GM21423 (cell line): Measurements from ENCODE around the gene CCDC86.

Source experiments
- ATAC-seq: cut with Tn5 transposase; IDR thresholded peaks from one replicate; pipeline ENCODE4 v1.9.1; 2021; ENCODE audit warnings: mild to moderate bottlenecking, moderate library complexity; ENCODE audit not compliant: unreplicated experiment

CCDC86 gene

DNA sequence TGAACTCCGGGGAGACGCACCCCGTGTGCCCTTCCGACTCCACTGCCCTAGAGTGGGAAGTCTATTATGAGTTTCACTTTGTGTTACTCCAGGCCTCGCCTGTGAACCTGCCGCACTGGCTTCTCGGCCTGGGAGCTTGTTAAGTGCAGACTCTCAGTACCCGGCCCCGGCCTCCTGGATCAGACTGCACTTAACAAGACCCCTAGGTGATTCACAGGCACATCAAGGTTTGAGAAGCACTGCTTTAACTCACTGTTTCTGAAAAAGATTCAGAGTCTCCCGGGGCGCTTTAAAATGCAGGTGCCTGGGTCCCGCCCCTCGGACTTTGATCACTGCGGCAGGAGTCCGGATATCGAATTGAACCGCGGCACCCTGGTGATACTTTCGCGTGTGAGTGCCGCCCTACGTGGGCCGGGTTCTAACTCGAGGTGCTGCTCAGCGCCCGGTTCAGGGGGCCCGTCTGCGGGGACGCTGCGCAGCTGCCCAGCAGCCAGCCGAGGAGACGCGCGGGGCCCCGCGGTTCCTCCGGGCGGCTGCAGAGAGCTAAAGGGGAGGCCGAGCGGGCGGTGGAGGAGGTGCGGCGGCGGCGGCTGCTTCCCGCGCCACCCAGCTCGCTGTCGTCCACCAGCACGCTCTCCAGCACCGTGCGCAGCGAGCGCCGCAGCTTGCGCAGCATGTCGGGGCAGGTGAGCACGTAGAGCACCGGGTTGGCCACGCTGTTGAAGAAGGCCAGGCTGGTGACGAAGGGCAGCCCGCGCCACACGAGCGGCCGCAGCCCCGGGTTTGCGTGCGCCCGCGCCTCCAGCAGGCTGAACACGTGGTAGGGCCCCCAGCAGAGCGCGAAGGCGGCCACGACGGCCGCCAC, 10.4 kb downstream of the CCDC86 start:
- ATAC-seq: no peak

DNA sequence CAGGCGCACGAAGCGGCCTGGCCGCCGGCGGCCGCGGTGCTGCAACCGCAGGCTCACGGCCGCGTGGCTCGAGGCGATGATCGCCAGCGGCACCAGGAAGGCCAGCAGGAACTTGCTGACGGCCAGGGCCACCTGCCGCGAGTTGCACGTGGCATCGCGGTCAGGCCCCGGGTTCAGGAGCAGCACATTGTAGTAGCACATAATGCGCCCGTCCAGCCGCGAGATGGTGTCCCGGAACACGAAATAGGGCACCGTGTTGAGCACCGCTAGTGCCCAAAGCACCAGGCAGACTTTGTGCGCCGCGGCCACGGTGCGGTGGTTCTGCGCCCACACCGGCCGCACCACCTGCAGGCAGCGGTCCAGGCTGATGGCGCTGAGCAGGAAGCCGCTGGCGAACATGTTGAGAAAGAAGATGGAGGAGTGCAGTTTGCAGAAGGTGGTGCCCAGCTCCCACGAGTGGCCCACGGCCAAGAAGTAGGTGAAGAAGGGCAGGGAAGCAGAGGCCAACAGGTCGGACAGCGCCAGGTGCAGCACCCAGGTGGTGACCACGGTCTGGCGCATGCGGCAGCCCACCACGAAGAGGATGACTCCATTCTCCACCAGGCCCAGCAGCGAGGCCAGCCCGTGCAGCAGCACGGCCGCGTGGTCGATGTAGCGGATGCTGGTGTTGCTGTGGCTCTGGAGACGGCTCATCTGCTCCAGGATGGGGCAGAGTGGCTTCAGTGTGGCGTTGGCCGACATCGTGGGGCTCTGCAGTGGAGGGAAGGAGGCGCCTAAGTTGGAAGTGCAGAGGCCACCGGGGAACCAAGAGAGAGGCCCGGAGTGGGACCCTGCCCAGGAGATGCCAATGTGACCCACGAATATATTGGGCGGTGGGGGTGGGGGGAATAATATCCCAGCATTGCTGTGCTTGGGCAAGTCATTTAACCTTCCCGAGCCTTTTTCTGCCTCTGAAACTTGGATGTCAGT, 11.4 kb downstream of the CCDC86 start:
- ATAC-seq: no peak

DNA sequence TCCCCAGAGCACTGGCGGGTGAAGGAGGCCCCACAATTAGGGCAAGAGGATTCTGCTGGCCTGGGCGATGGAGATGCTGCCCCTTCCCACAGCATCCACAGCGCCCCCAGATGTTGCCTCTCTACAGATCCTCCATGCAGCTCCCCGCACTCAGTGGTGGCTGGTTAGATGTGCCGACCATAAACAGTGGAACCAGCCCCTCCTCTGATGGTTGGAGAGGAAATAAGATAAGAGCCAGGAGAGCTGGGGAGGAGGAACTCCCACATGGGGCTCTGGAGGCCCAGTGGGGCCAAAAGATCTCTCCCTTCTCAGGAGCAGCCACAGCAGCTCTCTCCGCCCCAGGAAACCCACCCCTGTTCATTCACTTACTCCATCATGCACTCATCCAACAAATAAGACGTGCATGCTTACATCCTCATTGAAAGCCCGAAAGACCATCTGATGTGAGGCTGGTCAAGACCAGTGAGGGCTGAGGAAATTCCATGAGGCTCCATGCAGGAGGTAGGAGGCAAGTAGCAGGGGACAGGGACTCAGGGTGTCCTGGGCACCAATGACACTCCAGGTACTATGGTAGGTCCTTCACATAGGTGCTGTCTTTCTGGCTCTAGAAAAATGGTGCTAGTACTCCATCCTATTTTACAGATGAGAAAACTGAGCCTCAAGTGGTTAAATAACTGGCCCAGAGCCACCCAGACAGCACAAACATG, 12.4 kb downstream of the CCDC86 start:
- no peak for ATAC-seq

DNA sequence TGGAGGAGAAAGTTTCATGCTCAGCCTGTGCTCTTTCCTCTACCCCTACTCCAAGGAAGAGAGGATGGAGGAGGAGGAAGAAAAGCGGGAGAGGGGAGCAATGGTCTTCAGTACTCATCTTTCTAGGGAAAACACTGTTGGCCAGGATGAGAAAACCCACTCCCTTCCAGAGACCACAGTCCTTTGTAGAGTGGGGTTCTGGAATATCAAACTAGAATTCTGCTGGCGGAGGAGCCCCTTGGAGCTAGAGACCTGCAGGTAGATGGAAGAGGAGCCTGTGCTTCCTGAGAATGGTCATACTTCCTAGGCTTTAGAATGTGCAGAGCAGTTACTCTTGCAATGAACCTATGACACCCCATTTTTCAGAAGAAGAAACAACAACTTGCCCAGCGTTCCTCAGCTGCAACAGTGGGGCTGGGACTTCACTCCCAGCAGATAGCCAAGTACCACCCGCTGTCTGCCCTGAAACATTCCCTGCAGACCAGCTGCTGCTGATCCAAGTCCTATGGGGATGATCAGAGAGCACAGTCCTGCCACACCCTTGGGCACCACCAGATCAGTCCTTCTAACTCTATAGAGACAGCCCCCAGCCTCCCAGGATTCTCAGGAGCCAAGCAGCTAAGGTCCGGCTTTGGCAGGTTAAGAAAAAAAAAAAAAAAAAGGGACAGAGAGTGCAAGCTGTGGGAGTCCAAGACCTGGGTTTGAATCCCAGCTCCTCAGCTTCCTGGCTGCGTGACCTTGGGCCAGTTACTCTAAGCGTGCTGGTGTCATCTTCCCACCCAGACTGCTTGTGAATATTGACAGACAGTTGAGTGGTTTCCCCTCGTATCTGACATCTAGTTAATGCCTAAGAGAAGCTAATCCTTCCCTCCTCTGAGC, 13.2 kb downstream of the CCDC86 start:
- no peak for ATAC-seq

DNA sequence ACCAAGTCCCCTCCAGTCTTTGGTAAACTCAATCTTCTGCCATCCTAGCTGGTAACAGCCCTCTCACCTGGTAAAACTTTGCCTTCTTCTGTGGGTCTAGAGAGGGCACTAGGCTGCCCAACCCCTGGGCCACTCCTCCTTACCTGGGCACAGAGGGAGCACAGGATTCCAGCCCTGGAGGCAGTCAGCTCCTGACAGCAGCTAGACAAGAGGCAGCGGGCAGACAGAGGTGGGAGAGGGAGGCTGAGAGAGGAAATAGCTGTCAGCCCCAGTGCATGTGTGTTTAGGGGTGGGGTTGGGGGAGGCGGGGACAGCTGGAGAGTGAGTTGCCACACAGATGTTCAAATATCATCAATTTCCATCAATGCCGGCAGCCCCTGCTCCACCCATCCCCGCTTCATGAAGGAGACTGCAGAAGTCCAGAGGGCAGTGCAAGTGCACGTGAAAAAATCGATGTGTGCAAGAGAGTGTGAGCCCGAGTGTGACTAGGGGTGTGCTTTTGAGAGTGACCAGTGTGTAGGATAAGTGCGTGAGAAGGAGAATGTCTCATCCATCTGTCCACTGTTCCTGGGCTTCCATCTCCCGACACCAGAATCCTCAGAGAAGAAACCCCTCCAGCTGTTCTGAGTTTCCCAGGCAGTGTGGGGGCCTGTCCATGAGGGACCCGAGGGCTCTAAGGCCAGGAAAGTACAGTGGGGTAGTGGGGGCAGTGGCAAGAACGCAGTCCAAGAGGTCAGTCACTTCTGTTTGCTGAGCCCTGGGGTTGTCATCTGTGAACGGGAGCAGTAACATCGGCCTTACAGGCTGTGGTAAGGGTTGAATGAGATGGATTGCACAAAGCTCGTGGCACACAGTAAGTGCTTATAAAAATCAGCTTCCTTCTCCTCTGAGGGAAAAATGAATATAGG, 14.1 kb downstream of the CCDC86 start, which contains the start of gene PTGDR2:
TSS of gene PTGDR2 (minus strand) at position 225 of the 908 bp plus-strand sequence. CDS start 2,228 bp downstream, outside the sequence.
- no peak for ATAC-seq

DNA sequence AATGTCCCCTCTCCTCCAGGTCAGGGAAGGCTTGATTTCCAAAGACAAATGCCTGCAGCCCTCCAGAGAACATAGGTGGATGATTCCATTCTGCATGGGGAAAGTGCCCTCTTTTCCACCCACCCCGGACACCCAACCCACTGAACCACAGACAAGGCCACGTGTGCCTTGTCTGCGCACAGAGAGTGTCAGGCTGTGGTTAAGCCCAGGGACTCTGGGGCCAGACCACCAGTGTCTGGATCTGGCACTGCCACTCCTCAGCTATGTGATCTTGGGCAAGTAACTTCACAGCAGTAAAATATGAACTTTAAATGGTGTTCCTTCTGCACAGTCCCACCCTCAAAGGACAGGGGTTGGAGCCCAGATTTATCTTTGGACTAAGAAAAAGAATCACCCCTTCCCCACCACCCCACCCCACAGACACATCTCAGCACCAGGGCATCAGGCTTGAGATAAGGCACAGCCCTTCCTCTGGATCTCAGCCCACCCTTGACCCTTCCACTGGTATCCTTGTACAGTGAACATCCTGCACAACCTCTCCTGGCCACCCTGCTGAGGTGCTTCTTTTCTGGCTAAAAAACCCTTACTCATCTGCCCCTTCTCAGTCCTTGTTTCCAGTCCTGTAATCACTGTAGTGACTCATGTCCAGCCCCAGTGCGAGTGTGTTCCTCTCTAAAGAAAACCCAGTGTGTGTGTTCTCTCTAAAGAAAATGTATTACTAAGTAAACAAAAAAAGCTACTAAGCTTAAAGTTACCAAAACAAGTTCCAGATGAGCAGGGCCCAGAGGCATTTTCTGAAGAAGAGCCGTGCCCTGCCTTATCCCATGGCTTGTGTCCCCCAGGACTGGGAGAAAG, 15.7 kb downstream of the CCDC86 start:
- ATAC-seq: no peak

DNA sequence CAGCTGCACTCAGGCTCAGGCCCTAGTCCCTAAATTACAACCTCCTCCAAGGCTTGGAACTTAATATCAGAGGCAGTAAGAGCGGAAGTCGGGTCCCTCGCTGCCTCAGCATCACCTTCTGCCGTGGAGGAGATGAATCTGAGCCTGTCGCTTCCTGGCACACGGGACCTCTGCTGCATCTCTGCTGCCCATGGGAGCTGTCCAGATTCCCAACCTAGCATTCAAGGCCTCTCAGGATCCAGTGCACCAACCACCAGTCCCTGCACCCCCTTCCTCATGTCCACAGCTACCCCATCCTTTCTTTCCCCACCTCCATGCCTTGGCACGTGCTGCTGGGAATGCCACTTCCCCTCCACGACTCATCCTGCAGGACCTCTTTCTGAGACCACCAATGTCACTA, 16.3 kb downstream of the CCDC86 start:
- ATAC-seq: no peak

DNA sequence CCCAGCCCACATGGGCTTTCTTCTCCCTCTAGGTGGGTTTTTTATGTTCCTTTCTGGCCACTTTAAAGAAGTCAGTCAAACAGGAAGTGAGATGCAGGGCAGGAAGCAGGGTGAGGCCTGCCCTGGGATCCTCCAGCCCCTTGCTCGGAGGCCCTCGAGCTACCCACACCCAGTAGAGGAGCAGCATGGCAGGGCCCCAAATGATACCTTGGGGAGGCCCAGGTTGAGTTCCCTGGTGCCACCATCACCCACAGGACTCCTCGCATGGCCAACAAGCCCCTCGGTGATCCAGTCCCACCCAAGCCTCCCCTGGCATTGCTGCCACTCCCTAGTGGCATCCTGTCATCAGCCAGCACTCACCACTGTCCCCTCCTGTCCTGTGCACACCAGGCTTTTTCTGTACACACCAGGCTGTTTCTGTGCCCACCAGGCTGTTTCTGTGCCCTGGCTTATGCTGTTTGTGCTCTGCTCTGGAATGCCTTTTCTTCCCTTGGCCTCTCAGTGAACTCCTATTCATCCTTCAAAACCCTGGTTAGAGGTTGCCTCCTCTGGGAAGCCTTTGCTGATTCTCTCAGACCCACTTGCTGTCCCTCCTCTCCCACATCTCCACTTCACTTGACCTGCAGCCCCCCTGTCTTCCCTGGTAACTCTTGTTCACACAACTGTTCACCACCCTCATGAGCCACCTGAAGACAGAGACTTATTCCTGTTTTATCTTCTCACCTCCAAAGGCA, 17.0 kb downstream of the CCDC86 start:
- ATAC-seq: no peak

DNA sequence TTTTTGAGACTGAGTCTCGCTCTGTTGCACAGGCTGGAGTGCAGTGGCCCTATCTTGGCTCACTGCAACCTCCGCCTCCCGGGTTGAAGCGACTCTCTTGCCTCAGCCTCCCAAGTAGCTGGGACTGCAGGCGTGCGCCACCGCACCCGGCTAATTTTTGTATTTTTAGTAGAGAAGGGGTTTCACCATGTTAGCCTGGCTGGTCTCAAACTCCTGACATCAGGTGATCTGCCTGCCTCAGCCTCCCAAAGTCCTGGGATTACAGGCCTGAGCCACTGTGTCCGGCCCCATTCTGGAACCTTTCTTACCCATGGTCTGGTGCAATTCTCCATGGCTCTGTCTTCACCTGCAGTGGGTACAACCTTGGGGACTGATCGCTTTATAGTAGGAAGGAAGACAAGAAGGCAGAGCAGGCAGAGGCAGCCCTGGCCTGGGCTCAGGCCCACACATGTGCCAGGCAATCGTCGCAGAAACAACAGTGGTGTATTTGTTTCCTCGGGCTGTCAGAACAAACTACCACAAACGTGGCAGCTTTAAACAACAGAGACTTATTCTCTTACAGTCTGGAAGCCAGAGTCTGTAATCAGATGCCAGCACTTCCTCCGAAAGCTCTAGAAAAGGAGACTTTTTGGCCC, 17.8 kb downstream of the CCDC86 start:
- ATAC-seq: no peak

DNA sequence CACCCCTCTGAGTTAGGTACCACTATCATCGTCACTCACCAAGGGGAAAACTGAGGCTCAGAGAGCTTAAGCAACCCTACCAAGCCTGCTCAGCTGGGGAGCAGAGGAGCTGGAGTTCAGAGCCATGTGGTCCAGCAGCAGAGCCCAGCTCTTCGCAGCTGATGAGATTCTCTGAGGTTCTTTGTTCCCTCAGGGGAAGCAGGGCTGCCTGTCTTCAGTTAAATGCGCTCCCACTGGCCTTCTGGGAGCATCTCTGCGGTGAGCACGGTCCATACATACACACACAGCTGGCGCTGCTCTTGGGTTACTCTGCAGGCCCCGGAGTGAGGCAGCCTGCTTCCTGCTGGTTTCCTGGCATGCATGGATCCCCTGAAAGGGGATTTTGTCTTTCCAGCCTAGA, 19.0 kb downstream of the CCDC86 start:
- ATAC-seq: no peak

DNA sequence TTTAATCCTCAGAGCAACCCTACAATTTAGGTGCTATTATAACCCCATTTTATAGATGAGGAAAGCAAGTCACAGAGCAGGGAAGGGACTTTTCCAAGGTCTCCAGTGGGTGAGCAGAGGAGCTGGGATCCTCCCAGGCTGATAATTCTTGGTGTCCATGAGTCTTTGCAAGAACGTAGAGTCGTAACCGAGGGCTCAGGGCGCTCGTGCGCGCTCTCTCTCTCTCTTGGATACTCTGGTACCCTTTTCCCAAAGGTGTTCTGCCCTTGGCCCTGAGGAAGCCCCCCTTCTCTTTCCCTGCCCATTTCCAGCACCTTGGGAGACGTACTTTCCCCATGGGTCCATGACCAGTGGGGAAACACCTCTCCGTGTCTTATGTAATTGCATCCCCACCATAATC, 20.3 kb downstream of the CCDC86 start:
- no peak for ATAC-seq

DNA sequence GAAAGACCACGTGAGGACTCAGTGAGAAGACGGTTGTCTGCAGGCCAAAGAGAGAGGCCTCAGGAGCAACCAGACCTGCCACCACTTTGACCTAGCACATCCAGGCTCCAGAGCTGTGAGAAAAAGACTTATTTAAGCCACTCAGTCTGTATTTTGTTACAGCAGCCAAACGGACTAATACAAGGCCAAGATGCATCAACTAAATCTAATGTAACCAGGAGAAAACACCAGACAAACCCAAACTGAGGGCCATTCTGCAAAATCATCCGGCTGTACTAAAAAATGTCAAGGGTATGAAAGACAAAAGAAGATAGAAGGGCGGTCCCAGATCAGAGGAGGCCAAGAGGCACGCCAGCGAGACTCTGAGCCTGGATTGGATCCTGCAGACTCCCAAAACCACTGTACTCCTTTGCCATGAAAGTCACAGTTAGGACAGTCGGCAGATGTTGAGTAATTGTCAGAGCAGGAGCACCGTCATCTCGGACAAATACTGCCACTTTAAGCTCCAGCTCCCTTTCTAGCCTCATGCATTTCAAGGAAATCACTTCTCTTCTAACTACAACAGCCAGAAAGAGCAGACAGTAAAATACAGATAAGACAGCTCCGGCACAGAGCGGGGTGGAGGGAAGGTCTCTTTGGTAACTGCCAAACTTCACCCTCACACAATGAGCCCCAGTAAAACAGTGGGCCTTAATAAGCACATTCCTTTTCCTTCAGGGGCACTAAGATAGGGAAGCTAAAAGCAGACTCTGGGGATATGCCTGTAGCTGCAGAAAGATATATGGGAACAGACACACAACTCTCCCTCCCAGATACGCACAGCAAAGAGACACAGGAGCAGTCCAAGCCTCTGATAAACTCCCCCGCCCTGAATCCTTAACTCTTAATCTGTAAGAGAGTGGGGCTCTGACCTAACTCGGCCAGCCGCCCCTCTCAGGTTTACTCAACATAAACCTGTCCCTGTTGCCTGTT, 21.9 kb downstream of the CCDC86 start:
- ATAC-seq: no peak

DNA sequence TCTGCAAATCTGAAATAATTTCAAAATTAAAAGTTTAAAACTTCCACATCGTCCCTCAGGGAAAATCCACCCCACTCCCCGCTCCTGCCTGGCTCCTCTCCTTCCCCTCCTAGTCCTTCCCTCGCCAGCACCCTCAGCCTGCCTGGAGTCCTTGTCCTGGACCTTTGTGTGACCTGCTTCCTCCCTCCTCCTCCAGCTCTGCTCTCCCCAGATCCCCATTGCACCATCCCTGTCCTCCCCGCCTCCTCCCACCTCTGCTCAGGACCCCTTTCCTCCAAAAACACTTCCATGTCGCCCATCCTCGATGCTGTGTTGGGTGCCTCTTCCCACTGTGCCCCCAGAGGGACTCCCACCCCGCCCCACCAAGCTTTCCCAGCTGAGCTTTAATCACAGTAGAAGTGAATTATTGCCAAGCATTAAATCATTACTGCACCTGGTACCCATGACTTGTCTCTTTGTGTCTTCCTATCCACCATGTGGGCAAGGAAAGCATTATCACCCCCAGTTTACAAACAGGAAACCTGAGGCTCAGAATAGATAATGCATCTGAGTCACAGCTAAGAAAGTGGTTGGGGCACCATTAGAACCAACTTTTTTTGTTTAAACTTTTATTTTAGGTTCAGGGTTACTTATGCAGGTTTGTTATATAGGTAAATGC, 23.1 kb downstream of the CCDC86 start:
- no peak for ATAC-seq

DNA sequence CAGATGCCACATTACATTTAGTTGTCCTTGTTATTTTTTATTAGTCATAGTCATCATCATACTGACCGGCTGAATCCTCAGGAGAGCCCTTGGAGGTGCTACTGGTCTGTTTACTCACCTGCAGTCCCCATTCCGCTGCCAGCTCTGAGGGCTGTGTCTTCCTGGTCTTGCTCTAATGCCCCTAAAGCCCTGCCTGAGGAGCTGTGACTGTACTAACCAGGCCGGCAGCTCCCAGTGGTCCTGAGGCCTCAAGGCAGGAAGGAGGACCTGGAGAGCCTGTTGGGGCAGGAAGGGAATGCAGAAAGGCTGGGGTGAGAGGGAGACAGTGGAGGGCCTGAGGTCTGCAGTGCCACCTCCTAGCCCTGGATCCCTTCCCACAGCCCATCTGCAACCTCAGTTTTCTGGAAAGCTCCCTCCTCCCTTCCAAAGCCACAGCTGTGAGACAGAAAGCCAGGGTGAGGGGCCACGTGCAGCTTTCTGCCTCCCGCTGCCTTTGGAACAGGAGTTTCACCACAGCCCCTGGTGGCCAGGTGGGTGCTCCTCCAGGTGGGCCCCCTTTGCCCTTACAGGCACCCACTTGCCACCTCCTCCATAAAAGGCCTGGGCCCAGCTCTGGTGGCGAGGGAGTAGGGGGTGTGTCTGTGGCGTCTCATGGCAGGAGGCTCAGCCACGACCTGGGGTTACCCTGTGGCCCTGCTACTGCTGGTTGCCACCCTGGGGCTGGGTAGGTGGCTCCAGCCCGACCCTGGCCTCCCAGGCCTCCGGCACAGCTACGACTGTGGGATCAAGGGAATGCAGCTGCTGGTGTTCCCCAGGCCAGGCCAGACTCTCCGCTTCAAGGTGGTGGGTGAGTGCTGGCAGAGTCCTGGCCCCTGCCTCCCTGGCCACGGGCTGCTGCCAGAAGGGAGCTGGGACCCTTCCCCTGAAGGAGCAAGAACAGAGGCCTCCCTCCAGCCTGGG, 25.3 kb downstream of the CCDC86 start, which contains the start of gene ZP1:
TSS of gene ZP1 (plus strand) at position 632 of the 960 bp plus-strand sequence. CDS start at position 652, 20 bp downstream.
- no peak for ATAC-seq
